SKM-1 treated with dmso at 0.1 percent for 144 hours (cell line): ENCODE measurements around the gene RAVER1.
"Not testable (repeated sequence)": the region's sequence is repeated elsewhere in the genome, so short reads cannot be mapped to it uniquely, and the experiment has no call there.

Experiments used
- DNase-seq: peaks from one replicate; lab custom pipeline; 2025; ENCODE audit not compliant: unreplicated experiment; lab: John Stamatoyannopoulos, UW

The RAVER1 gene, protein sequence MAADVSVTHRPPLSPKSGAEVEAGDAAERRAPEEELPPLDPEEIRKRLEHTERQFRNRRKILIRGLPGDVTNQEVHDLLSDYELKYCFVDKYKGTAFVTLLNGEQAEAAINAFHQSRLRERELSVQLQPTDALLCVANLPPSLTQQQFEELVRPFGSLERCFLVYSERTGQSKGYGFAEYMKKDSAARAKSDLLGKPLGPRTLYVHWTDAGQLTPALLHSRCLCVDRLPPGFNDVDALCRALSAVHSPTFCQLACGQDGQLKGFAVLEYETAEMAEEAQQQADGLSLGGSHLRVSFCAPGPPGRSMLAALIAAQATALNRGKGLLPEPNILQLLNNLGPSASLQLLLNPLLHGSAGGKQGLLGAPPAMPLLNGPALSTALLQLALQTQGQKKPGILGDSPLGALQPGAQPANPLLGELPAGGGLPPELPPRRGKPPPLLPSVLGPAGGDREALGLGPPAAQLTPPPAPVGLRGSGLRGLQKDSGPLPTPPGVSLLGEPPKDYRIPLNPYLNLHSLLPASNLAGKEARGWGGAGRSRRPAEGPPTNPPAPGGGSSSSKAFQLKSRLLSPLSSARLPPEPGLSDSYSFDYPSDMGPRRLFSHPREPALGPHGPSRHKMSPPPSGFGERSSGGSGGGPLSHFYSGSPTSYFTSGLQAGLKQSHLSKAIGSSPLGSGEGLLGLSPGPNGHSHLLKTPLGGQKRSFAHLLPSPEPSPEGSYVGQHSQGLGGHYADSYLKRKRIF

GRCh38 chr19:10332965-10333757, at the start of gene RAVER1:
Gene RAVER1, minus strand, starts transcription at chr19:10333529. Its CDS starts 22 bp downstream, at chr19:10333507.
- peak; percentile 90 for DNase-seq

DNA sequence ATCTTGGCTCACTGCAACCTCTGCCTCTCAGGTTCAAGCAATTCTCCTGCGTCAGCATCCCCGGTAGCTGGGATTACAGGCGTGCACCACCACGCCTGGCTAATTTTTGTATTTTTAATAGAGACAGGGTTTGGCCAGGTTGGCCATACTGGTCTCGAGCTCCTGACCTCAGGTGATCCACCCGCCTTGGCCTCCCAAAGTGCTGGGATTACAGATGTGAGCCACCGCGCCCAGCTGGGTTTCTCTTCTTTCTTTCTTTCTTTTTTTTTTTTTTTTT, 49.8 kb upstream of the RAVER1 start:
- not testable (repeated sequence) for DNase-seq

DNA sequence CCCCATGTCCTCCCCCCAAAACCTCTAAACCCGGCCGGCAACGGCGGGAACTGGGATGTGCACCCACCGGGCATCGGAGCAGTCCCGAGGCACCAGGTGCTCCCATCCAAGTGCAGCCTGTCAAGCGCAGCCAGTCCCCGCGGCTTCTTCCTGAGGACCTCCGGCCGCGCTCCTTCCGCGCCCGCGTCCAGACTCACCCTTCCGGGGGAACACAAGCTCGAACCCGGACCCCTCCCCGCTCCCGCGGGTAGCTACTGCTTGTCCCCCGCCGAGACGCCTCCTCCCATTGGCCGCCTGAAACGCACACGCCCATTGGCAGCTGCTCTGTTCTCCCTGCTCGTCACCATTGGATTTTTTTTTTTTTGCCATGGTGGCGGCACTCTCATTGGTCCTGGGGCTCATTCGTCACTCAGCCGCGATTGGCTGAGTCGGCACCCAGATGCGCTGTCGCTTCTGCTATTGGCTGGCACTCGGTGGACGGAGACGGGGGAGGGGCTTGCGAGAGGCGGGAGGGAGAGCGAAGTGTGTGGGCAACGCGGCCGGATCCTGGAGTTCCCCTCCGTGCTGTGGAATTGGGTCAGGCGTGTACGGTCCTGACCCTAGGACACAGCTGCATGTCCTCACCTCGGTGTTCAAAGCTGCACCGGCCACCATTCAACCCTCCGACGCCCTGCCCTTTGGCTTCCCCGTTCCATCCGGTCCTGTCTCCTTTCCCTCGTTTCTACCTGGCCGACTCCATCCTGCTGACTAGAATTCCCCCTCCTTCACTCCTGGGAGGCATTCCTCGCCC, 47.2 kb upstream of the RAVER1 start, which contains the start of gene TYK2:
Gene TYK2 (minus strand): TSS at position 260 of the 790 bp plus-strand sequence. CDS start 2,166 bp downstream, outside the sequence.
- peak; percentile 98 for DNase-seq

DNA sequence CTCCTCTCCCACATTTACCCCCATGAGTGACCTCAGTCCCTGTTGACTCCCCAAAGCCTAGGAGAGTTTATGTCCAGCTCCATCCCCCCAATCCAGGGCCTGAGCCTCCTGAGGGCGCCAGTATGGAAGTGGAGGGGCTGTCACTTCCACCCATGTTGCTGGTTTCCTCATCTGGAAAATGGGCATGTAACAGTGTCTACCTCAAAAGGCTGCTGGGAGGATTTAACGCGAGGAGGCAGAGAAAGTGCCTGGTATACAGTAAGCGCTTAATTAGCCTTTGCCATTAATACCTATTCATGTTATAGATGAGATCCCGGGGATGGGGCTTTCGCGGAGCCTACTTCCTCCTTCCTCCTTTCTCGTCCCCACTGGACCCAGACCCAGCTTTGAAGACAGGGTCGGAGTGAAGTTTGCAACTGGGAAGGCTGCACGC, 46.6 kb upstream of the RAVER1 start:
- DNase-seq: peak; percentile 44

- DNase-seq: no peak
Observed at GRCh38 chr19:10378124-10378523, 44.8 kb upstream of the RAVER1 start.

DNA sequence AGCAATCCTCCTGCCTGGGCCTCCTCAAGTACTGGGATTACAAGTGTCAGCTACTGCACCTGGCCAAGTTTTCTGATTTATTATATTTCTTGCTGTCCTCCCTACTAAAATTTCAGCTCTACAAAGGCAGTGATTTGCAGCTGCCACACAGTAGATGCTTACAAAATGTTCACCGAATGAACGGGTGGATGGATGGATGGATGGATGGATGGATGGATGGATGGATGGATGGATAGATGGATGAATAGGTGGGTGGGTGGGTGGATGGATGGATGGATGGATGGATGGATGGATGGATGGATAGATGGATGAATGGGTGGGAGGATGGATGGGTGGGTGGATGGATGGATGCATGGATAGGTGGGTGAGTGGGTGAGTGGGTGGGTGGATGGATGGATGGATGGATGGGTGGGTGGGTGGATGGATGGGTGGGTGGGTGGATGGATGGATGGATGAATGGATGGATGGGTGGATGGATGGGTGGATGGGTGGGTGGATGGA, 43.9 kb upstream of the RAVER1 start:
- not testable (repeated sequence) for DNase-seq

- DNase-seq: peak; percentile 4
Observed at GRCh38 chr19:10374931-10375330, 41.6 kb upstream of the RAVER1 start.

DNA sequence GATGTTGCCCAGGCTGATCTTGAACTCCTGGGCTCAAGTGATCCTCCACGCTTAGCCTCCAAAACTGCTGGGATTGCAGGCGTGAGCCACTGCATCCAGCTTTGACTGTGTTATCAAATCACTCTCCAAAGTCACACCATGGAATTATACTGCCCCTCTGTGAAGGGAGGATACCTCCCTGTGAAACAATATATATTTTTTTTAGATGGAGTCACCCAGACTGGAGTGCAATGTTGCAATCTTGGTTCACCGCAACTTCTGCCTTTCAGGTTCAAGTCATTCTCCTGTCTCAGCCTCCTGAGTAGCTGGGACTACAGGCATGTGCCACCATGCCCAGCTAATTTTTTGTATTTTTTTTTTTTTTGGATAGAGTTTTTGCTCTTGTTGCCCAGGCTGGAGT, 39.4 kb upstream of the RAVER1 start:
- DNase-seq: peak; percentile 90

GRCh38 chr19:10368101-10368803, 34.9 kb upstream of the RAVER1 start:
- DNase-seq: no peak

GRCh38 chr19:10366950-10367512, 33.7 kb upstream of the RAVER1 start:
- DNase-seq: not testable (repeated sequence)

- DNase-seq: no peak
Observed at GRCh38 chr19:10365518-10365917, 32.2 kb upstream of the RAVER1 start.

- no peak for DNase-seq
Observed at GRCh38 chr19:10364644-10365043, 31.3 kb upstream of the RAVER1 start.

DNA sequence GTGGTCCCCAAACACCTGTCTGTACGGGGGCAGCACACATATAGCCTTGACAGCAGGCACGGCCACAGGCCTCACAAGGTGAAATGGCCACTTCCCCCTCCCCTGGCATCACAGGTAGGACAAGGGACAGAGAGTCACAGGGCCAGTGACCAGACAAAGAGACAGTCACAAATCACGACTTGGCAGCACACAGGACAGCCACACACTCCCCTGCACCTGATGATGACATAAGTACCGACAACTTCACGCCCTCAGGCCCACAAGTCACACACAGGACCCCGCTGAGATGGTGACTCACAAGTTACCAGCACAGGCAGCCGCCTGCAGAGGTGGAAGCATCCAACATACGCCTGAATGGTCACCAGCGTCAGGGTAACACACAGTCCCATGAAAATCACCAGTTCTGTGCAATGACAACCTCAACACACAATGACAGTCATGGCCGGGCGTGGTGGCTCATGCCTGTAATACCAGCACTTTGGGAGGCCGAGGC, 30.5 kb upstream of the RAVER1 start:
- no peak for DNase-seq

GRCh38 chr19:10362259-10362658, 28.9 kb upstream of the RAVER1 start:
- DNase-seq: no peak

DNA sequence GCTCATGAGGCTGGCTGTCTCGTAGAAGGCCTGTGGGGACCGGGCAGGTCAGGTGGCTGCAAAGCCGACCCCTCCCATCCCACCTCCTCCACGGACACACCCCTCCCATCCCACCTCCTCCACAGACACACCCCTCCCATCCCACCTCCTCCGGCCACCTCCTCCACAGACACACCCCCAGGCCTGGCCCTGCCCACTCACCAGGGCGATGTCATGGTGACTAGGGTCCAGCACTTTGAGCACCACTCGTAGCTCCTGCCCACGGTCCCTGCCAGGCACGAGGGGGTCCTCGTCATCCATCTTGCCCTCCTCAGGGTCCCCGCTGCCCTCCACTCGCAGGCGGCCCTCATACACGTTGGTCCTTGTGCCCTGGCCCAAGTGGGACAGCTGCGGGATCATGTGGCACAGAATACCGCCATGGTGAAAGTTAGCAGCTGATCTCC, 28.3 kb upstream of the RAVER1 start:
- no peak for DNase-seq

DNA sequence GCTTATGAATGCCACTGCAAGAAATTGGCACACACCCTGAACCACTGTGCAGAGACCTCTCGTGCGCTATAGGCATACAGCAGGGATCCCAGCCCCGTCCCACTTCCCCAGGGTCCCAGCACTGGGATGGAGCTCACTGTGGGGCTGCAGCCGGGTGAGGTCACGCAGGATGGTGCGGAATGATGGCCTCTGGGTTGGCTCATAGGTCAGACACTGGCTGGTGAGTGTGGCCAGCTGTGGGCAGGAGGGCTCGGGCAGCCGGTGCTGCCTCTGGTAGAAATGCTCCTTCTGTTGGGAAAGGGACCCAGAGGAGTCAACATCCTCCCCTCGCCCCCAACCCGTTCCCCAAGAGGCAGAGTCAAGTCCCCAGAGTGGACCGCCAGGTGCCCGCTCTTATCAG, 23.1 kb upstream of the RAVER1 start:
- no peak for DNase-seq

DNA sequence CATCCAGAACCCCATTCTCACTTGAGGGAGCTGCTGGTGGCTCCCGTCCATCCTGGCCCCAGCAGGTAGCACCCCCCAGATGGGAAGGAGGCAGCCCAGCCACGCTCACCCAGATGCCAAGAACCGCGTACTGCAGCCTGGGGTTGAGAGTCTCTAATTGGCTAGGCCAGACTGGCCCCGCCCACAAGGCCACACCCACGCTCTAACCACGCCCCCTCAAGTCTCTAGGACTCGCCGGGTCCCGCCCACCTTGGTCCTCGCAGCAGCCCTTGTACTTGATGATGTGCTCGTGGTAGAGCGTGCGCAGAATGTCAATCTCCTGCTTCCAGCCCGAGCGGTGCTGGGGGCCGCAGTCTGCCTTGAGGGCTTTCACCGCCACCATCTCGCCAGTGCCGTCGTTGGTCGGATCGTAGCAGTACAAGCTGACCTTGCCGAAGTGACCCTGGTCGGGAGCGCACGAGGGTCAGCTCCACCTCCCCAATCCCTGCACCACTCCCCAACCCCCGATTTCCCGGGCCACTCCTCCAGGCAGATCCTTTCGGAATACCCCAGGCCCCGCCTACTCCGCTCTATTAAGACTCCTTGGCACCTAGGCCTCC, 20.6 kb upstream of the RAVER1 start:
- no peak for DNase-seq

DNA sequence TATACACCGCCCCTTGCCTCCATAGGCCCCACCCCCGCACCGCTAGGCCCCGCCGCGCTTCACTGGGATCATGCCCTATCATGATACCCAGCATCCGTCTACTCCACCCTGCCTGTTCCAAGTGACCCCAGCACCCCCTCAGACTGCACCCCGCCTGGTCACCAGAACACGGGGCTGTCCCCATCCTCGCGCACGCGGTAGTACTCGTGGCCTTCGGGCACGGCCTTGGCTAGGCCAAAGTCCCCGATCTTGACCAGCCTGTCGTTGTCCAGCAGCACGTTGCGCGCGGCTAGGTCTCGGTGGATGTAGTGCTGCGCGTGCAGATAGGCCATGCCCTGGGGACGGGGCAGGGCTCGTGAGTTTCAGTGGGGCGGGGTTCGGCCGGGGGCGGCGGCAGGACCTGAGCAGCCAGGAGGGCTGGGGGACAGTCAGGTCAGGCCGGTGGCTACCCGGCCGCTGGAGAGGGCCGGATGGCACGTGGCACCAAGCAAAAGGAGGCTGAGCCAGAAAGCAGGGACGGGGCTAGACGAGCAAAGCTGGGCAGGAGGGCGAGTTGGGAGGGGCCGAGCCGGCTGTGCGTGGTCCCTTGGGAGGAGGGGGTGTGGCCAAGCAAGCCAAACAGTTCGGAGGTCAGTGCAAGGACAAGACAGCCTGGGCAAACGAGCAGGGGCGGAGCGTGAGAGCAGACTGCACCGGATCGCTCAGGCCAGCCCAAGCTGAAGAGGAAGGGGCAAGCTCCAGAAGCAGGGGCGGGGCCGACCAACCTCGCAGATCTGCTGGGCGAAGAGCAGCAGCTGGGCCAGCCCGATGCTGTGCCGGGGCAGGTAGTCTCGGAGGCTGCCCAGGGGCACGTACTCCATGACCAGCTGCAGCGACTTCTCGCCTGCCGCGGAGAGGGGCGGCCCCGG, 19.7 kb upstream of the RAVER1 start:
- DNase-seq: no peak
